Ishikawa (cell line): Measurements from ENCODE around the gene HADHA.

ENCODE experiments used
- CEBPB ChIP-seq: IDR thresholded peaks from 2 replicates; pipeline ENCODE4 v1.6.1; 2012
- CREB1 ChIP-seq: IDR thresholded peaks from 2 replicates; pipeline ENCODE4 v1.6.1; 2012; ENCODE audit warnings: low read depth
- EGR1 ChIP-seq: IDR thresholded peaks from 2 replicates; pipeline ENCODE4 v1.6.1; 2012
- EP300 ChIP-seq: IDR thresholded peaks from 2 replicates; pipeline ENCODE4 v1.6.1; 2012; ENCODE audit warnings: borderline replicate concordance
- FOXM1 ChIP-seq: IDR thresholded peaks from 2 replicates; pipeline ENCODE4 v1.6.1; 2012; ENCODE audit warnings: low read depth, borderline replicate concordance
- MAX ChIP-seq: IDR thresholded peaks from 2 replicates; pipeline ENCODE4 v1.6.1; 2012
- NFIC ChIP-seq: IDR thresholded peaks from 2 replicates; pipeline ENCODE4 v1.6.1; 2012
- RAD21 ChIP-seq: IDR thresholded peaks from 2 replicates; pipeline ENCODE4 v1.6.1; 2012; ENCODE audit warnings: low read depth
- REST ChIP-seq: IDR thresholded peaks from 2 replicates; pipeline ENCODE4 v1.6.1; 2012; ENCODE audit warnings: low read depth, mild to moderate bottlenecking
- TAF1 ChIP-seq: IDR thresholded peaks from 2 replicates; pipeline ENCODE4 v1.6.1; 2012; ENCODE audit warnings: low read depth, mild to moderate bottlenecking
- TCF12 ChIP-seq: IDR thresholded peaks from 2 replicates; pipeline ENCODE4 v1.6.1; 2012; ENCODE audit warnings: low read depth
- TEAD4 ChIP-seq: IDR thresholded peaks from 2 replicates; pipeline ENCODE4 v1.6.1; 2012
- USF1 ChIP-seq: IDR thresholded peaks from 2 replicates; pipeline ENCODE4 v1.6.1; 2012
- YY1 ChIP-seq: IDR thresholded peaks from 2 replicates; pipeline ENCODE4 v1.6.1; 2012; ENCODE audit warnings: low read depth
- ZBTB7A ChIP-seq: IDR thresholded peaks from 2 replicates; pipeline ENCODE4 v1.6.1; 2012; ENCODE audit warnings: low read depth

The HADHA gene

GRCh38 chr2:26169681-26170414 is 74.6 kb downstream of the HADHA start:
- TF ChIP-seq YY1 (no peak), NFIC (no peak), TCF12 (no peak), ZBTB7A (no peak)

- TF ChIP-seq YY1 (no peak), TAF1 (no peak), CREB1 (no peak), TCF12 (no peak), EGR1 (no peak), NFIC (no peak), FOXM1 (no peak), MAX (no peak), EP300 (no peak), REST (no peak), CEBPB (no peak), RAD21 (no peak), TEAD4 (no peak), USF1 (no peak), ZBTB7A (no peak)
These were observed 75.2 kb downstream of the HADHA start for GRCh38 chr2:26169226-26169625.

- TF ChIP-seq TAF1, result no peak
- no peak for TF ChIP-seq EGR1
- TF ChIP-seq YY1, result no peak
- TF ChIP-seq USF1, result no peak
- no peak for TF ChIP-seq EP300
- no peak for TF ChIP-seq MAX
- TF ChIP-seq ZBTB7A, result no peak
- TF ChIP-seq FOXM1, result no peak
These were observed 75.6 kb downstream of the HADHA start for GRCh38 chr2:26168785-26169184.

GRCh38 chr2:26165403-26165802 is 79.0 kb downstream of the HADHA start:
- TF ChIP-seq MAX (no peak), CREB1 (no peak), EP300 (no peak), REST (no peak), TCF12 (no peak), YY1 (no peak), RAD21 (no peak), CEBPB (no peak), USF1 (no peak)

- TF ChIP-seq RAD21, result no peak
- no peak for TF ChIP-seq CREB1
- no peak for TF ChIP-seq NFIC
- TF ChIP-seq CEBPB, result no peak
- TF ChIP-seq TEAD4, result no peak
- no peak for TF ChIP-seq MAX
- no peak for TF ChIP-seq USF1
- no peak for TF ChIP-seq FOXM1
- TF ChIP-seq TCF12, result no peak
- no peak for TF ChIP-seq TAF1
- TF ChIP-seq EP300, result no peak
- no peak for TF ChIP-seq REST
- no peak for TF ChIP-seq ZBTB7A
- TF ChIP-seq EGR1, result no peak
- TF ChIP-seq YY1, result no peak
These were observed 79.7 kb downstream of the HADHA start for GRCh38 chr2:26164641-26165211.
